HG03175 (cell line): Measurements from ENCODE around the gene C10orf71.
A peak's percentile ranks its signal among the peaks of the same experiment; 100 is the strongest.

Experiments
- ATAC-seq: cut with Tn5 transposase; IDR thresholded peaks from one replicate; pipeline ENCODE4 v1.9.1; 2021; ENCODE audit warnings: mild to moderate bottlenecking, moderate library complexity; ENCODE audit not compliant: unreplicated experiment

Gene C10orf71

GRCh38 chr10:49298983-49299815, at the start of gene C10orf71:
TSS of gene C10orf71 (plus strand) at chr10:49299170. CDS start at chr10:49322546, 23,376 bp downstream.
- no peak for ATAC-seq

- ATAC-seq, result no peak
These were observed 46.5 kb upstream of the C10orf71 start for GRCh38 chr10:49252313-49253034.

GRCh38 chr10:49253340-49253906, 45.5 kb upstream of the C10orf71 start:
- ATAC-seq, result no peak

- no peak for ATAC-seq
These were observed 44.8 kb upstream of the C10orf71 start for GRCh38 chr10:49254150-49254549.

GRCh38 chr10:49254556-49255318, 44.2 kb upstream of the C10orf71 start:
- no peak for ATAC-seq

GRCh38 chr10:49255883-49256282, 43.1 kb upstream of the C10orf71 start:
- no peak for ATAC-seq

GRCh38 chr10:49257154-49257553, 41.8 kb upstream of the C10orf71 start:
- peak; percentile 50 for ATAC-seq

GRCh38 chr10:49257626-49258349, 41.2 kb upstream of the C10orf71 start:
- no peak for ATAC-seq

GRCh38 chr10:49258350-49258683, 40.7 kb upstream of the C10orf71 start:
- ATAC-seq, result no peak

GRCh38 chr10:49260644-49261296, 38.2 kb upstream of the C10orf71 start:
- ATAC-seq, result no peak

- no peak for ATAC-seq
These were observed 35.4 kb upstream of the C10orf71 start for GRCh38 chr10:49263591-49263990.

GRCh38 chr10:49264177-49264677, 34.7 kb upstream of the C10orf71 start:
- no peak for ATAC-seq

- ATAC-seq, result no peak
These were observed 33.1 kb upstream of the C10orf71 start for GRCh38 chr10:49265885-49266284.

GRCh38 chr10:49268185-49268584, 30.8 kb upstream of the C10orf71 start:
- ATAC-seq, result no peak

GRCh38 chr10:49269523-49269922, 29.4 kb upstream of the C10orf71 start:
- no peak for ATAC-seq

GRCh38 chr10:49270565-49270964, 28.4 kb upstream of the C10orf71 start:
- ATAC-seq, result no peak

- ATAC-seq, result no peak
These were observed 27.6 kb upstream of the C10orf71 start for GRCh38 chr10:49271346-49271745.

GRCh38 chr10:49272251-49273081, 26.5 kb upstream of the C10orf71 start:
- no peak for ATAC-seq

- no peak for ATAC-seq
These were observed 25.9 kb upstream of the C10orf71 start for GRCh38 chr10:49273082-49273465.
